NCI-H2107 treated with DMSO at 0.1 percent for 48 hours (cell line): Measurements from ENCODE around the gene SWSAP1.

Source experiments
- DNase-seq: peaks from one replicate; lab custom pipeline; 2025; ENCODE audit not compliant: unreplicated experiment; lab: John Stamatoyannopoulos, UW

The SWSAP1 gene

GRCh38 chr19:11408591-11408990, 34.1 kb downstream of the SWSAP1 start:
- no peak for DNase-seq

GRCh38 chr19:11410682-11411081, 36.2 kb downstream of the SWSAP1 start:
- DNase-seq: no peak

GRCh38 chr19:11414544-11414943, 40.1 kb downstream of the SWSAP1 start:
- peak; percentile 2 for DNase-seq

- no peak for DNase-seq
Measured at GRCh38 chr19:11416346-11417052, 42.0 kb downstream of the SWSAP1 start.

DNA sequence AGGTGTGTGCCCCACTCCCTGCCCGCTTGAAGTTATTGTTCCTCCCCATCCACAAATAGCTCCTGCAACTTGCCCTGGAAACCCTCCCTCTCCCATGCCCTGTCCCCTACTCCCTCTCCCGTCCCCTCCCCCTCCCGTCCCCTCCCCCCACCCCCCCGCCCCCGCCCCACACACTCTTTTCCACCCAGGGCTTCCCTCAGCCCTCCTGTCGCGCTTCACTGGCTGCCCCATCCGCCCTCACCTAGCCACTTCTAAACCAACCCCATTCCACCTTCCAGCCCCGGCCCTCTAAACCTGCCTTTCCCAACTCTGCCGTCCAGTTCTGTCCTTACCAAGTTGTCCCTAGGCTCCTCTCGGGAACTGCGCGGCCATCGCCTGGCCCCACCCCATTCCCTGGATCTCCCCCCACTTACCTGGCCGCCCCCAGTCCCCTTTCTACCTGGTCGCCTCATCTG, 43.7 kb downstream of the SWSAP1 start:
- DNase-seq: no peak

GRCh38 chr19:11418549-11419506, 44.4 kb downstream of the SWSAP1 start, which contains the start of gene RGL3:
TSS of gene RGL3 (minus strand) at chr19:11419314. CDS start at chr19:11419278, 36 bp downstream.
- peak; percentile 41 for DNase-seq

- no peak for DNase-seq
Measured at GRCh38 chr19:11420429-11421370, 46.2 kb downstream of the SWSAP1 start.

DNA sequence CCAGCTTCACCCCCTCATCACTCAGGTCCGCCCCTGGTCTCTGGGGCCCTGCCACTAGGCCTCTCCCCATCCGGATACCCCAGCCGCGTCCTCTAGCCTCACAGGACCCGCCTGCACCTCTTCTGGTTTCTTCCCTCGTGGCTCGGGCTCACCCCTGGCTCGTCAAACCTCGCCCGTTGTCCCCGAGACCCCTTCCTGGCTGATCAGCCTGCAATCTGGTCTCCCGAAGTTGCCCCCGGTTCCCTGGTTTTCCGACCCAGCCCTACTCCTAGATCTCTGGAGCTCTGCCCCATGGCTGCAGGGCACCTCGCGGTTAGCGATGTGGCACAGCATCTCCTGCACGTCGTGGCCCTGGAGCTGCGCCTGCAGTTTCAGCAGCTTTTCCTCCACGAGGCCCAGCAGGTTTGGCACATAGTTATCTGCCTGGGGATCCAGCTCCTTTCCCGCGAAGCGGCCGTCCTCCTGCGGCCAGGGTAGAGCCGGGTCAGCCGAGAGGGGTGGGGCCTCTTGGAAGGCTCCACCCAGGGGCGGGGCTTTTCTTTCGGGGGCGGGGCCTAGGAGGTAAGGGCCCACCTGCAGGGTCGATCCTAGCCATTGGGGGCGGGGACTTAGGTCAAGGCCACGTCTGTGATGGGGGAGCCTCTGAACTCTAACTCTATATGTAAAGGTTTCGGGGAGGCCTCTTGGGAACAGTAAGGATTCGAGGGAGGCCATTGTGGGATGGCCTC, 47.1 kb downstream of the SWSAP1 start:
- DNase-seq: no peak

- peak; percentile 10 for DNase-seq
Measured at GRCh38 chr19:11422163-11423065, 47.9 kb downstream of the SWSAP1 start.

DNA sequence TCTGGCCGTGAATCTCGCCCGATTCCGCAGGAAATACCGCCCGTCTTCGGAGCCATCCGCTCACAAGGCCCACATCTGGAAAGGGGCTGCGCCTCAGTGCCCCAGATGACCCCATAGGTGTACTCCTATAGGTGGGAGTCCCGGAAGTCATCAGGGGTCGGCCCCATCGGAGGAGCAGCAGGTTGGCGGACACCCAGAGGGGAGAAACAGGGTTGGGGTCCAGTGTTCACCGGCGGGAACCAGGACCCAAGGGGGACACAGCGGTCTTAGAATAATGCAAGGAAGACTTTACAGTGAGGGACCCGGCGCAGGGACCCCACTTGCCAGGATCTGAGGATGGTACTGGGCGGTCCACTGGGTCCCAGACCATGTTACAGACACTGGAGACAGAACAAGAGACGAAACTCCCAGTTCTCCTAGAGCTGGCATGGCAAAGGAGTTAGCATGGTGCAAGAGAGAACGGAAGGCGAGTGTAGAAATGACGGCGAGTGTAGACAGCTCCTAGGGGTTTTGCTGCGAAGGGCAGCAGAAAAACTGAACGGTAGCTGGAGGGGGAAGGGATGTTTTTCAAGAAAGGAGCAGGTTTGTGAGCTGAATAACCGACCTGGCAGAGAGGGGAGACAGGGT, 48.8 kb downstream of the SWSAP1 start:
- DNase-seq: no peak

GRCh38 chr19:11423791-11424181, 49.3 kb downstream of the SWSAP1 start:
- DNase-seq: no peak
